ENCODE measurements around the gene OR2Z1. TPM values are rescaled to one million over a fixed set of nuclear protein-coding genes. Genes with fewer than 3 reads are reported as not detected.

The OR2Z1 gene
- polyA plus RNA-seq, 1 of the 3 experiments (the other 2 are of a cell fraction) = not detected

DNA sequence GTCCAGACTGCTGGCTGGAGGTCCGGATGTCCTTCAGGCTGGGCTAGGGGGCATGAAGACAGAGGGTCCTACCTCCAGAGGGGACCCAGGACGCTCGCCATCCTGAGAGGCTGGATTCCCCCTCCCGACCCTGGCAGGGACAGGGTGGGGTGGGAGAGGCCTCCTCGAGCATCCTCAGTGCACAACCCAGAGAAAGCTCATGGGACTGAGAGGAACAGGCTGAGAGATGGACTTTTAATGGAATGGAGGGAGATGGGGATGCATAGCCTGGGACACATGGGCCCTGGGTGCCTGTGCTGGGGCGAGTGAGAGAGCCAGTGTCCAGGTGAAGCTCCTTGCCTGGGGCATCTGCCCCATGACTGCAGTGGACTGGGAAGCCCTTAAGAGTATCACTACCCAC is 25.9 kb upstream of the OR2Z1 start (continued):
- no peak for TF ChIP-seq ZBTB33 (IDR thresholded peaks at IDR 0.05; ENCODE audit: borderline replicate concordance, low read depth)
- TF ChIP-seq, protein P1, sequence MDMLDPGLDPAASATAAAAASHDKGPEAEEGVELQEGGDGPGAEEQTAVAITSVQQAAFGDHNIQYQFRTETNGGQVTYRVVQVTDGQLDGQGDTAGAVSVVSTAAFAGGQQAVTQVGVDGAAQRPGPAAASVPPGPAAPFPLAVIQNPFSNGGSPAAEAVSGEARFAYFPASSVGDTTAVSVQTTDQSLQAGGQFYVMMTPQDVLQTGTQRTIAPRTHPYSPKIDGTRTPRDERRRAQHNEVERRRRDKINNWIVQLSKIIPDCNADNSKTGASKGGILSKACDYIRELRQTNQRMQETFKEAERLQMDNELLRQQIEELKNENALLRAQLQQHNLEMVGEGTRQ (IDR thresholded peaks at IDR 0.05; ENCODE audit: borderline replicate concordance, low read depth, low read length) = no peak

GRCh38 chr19:8695911-8696310 is 25.5 kb upstream of the OR2Z1 start:
- Histone ChIP-seq H3K9ac (no peak overlapping the region), H2AFZ (ENCODE audit: low read depth) (no peak overlapping the region), H3K4me2 (no peak overlapping the region), H3K27ac (ENCODE audit: low read depth in 2 of 2, low read length in 1 of 2) (no peak overlapping the region), H4K20me1 (ENCODE audit: insufficient read depth) (no peaks in the 10 kb centered on the region), H3K9me3 (no peaks in the 10 kb centered on the region), H3K79me2 (ENCODE audit: insufficient read depth) (no peaks in the 10 kb centered on the region), H3K36me3 (replicated peaks in 1 of 2; ENCODE audit: control insufficient read depth in 1 of 2, insufficient read depth in 2 of 2, low read length in 1 of 2) (no peaks in the 10 kb centered on the region), H3F3A (replicated peaks; ENCODE audit: insufficient read depth) (no peaks in the 10 kb centered on the region), H3K9me2 (no peaks in the 10 kb centered on the region), H3K4me3 (ENCODE audit: low read depth in 2 of 2, low read length in 1 of 2) (no peak overlapping the region), H3K27me3 (ENCODE audit: insufficient read depth) (peaks cover 13% of the 10 kb centered on the region; the same call in 1 of the 2 replicates), H3K4me1 (ENCODE audit: control insufficient read depth in 1 of 2, insufficient read depth in 2 of 2, low read depth in 1 of 2, low read length in 1 of 2) (no peaks in the 10 kb centered on the region)
- ChIA-PET POLR2A (no interaction called here), CTCF (interaction anchor here (1.3 kb wide), 1 partner anchor 42 kb away, joined by 5 read pairs; no protein-coding TSS in a partner anchor)
- WGBS (ENCODE audit: low lambda C conversion rate) = 10% methylated on average over 6 of the region's 6 CpGs
- TF ChIP-seq GABPA (IDR thresholded peaks at IDR 0.05; ENCODE audit: low read depth) = no peak
- DNase-seq = no peak

DNA sequence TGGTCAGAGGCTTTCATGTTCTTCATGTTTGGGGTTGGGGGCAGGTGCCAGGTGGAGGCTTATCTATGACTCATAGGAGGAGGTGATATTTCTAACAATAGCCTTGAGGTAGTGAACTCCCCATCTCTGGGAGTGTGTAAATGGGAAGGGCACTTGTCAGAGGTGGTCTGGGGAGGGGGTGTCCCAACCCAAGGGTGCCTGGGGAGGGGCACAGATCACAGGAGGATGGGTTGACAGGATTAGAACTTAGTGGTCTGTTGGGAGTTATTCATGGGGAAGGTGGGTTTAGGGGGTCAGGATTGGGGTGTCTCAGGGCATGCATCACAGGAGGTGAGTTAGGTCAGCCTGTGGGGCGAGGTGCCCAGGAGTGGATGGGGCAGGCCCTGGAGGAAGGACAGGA is 24.4 kb upstream of the OR2Z1 start:
- CTCF ChIA-PET = interaction anchor here (1.1 kb wide), 1 partner anchor 380 kb away, joined by 3 read pairs; no protein-coding TSS in a partner anchor
- 11% methylated on average over 1 of the region's 1 CpG for WGBS (ENCODE audit: low lambda C conversion rate)
- Histone ChIP-seq H3K9me2 (no peaks in the 10 kb centered on the region), H3K27ac (ENCODE audit: low read depth in 2 of 2, low read length in 1 of 2) (no peak overlapping the region), H3K4me2 (no peak overlapping the region), H3K9me3 (no peaks in the 10 kb centered on the region), H3F3A (replicated peaks; ENCODE audit: insufficient read depth) (no peaks in the 10 kb centered on the region), H4K20me1 (ENCODE audit: insufficient read depth) (no peaks in the 10 kb centered on the region), H3K4me1 (ENCODE audit: control insufficient read depth in 1 of 2, insufficient read depth in 2 of 2, low read depth in 1 of 2, low read length in 1 of 2) (no peaks in the 10 kb centered on the region), H3K9ac (no peak overlapping the region), H3K36me3 (replicated peaks in 1 of 2; ENCODE audit: control insufficient read depth in 1 of 2, insufficient read depth in 2 of 2, low read length in 1 of 2) (no peaks in the 10 kb centered on the region), H2AFZ (ENCODE audit: low read depth) (no peak overlapping the region), H3K27me3 (ENCODE audit: insufficient read depth) (peaks cover 20% of the 10 kb centered on the region; the same call in 1 of the 2 replicates), H3K79me2 (ENCODE audit: insufficient read depth) (no peaks in the 10 kb centered on the region), H3K4me3 (ENCODE audit: low read depth in 2 of 2, low read length in 1 of 2) (no peak overlapping the region)
- TF ChIP-seq RCOR1 (IDR thresholded peaks at IDR 0.05; ENCODE audit: low read length) = no peak
- TF ChIP-seq, protein P2, sequence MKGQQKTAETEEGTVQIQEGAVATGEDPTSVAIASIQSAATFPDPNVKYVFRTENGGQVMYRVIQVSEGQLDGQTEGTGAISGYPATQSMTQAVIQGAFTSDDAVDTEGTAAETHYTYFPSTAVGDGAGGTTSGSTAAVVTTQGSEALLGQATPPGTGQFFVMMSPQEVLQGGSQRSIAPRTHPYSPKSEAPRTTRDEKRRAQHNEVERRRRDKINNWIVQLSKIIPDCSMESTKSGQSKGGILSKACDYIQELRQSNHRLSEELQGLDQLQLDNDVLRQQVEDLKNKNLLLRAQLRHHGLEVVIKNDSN (IDR thresholded peaks at IDR 0.05; ENCODE audit: borderline replicate concordance, low read depth) = no peak
- no peak for TF ChIP-seq EP300 (IDR thresholded peaks at IDR 0.05; ENCODE audit: borderline replicate concordance in 1 of 2, low read depth in 1 of 2, low read length in 1 of 2)
- TF ChIP-seq, protein P3, sequence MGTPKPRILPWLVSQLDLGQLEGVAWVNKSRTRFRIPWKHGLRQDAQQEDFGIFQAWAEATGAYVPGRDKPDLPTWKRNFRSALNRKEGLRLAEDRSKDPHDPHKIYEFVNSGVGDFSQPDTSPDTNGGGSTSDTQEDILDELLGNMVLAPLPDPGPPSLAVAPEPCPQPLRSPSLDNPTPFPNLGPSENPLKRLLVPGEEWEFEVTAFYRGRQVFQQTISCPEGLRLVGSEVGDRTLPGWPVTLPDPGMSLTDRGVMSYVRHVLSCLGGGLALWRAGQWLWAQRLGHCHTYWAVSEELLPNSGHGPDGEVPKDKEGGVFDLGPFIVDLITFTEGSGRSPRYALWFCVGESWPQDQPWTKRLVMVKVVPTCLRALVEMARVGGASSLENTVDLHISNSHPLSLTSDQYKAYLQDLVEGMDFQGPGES (IDR thresholded peaks at IDR 0.05; ENCODE audit: low read depth, low read length) = no peak
- DNase-seq = no peak
- POLR2A ChIA-PET = no interaction called here

Measured in SK-N-SH (cell line).